HG03039 (cell line): ENCODE results near the gene ZNF816.
"Not testable (repeated sequence)": the region's sequence is repeated elsewhere in the genome, so short reads cannot be mapped to it uniquely, and the experiment has no call there.

Source experiments
- ATAC-seq: cut with Tn5 transposase; IDR thresholded peaks from one replicate; pipeline ENCODE4 v1.9.1; 2021; ENCODE audit warnings: mild to moderate bottlenecking, moderate library complexity; ENCODE audit not compliant: unreplicated experiment

The ZNF816 gene

DNA sequence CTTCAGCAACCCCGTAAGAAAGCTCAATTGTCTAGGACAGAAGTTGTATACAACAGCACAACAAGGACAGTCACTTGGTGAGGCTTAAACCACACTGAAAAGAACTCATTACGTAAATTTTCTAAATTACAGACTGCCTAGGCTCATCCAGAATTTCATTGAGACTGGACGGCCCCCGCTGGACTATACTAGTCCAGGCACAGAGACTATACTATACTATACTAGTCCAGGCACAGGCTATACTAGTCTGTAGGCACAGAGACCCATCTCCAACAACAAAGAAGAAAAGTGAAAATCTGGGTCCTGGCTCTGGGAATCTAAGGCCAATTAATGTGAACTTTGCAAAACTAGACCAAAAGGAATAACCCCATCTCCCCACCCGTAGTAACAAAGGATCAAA is 700 bp downstream of the ZNF816 start:
- ATAC-seq, result no peak

DNA sequence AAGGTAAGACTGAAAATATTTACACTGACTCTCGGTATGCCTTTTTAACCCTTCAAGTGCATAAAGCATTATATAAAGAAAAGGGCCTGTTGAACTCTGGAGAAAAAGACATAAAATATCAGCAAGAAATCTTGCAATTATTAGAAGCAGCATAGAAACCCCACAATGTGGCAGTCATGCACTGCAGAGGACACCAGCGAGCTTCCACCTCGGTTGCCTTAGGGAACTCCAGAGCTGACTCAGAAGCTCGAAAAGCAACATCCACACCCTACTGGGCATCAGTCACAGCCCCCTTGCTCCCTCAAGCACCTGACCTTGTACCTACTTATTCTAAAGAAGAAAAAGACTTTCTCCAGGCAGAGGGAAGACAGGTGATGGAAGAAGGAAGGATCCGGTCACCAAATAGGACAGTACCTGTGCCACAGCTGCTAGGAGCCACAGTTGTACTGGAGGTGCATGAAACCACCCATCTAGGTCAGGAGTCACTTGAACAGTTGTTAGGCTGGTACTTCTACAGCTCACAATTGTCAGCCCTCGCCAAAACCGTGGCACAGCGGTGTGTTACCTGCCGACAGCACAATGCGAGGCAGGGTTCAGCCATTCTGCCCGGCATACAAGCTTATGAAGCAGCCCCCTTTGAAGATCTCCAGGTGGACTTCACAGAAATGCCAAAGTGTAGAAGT is 2.9 kb downstream of the ZNF816 start:
- no peak for ATAC-seq

DNA sequence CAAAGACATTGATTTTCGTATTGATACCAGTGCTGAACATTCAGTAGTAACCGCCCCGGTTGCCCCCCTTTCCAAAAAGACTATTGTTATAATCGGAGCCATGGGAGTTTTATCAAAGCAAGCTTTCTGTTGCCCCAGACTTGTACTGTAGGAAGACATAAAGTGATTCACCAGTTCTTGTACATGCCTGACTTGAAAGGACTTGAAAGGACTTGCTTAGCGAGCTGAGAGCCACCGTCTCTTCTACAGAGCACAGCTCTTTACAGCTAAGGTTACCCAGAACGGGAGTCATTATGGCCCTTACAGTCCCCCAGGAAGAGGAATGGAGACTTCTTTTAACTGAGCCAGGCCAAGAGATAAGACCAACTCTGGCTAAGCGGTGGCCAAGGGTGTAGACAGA is 5.1 kb downstream of the ZNF816 start:
- no peak for ATAC-seq

DNA sequence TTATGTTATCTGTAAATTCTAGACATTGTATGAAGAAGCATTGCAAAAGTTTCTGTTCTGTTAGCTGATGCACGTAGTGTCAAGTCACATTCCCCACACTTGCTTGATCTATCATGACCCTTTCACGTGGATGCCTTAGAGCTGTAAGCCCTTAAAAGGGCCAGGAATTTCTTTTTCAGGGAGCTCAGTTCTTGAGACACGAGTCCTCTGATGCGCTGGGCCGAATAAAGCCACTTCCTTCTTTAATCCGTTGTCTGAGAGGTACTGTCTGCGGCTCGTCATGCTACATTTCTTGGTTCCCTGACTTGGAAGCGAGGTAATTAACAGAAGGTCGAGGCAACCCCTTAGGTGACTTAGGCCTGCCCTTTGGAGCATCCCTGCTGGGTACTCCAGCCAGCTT is 5.8 kb downstream of the ZNF816 start:
- no peak for ATAC-seq

DNA sequence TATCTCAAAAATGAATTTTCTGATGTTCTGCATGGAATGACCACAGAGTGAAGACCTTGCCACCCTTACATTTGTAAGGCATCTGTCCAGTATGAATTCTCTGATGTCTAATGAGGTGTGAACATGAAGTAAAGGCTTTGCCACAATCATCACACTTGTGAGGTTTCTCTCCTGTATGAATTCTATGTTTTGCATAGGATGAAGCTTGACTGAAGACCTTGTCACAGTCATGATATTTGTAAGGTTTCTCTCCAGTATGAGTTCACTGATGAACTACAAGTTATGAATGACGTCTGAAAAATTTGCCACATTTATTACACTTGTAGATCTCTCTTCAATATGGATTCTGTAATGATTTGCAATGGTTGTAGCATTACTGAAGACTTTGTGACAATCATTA is 13.3 kb downstream of the ZNF816 start:
- no peak for ATAC-seq

DNA sequence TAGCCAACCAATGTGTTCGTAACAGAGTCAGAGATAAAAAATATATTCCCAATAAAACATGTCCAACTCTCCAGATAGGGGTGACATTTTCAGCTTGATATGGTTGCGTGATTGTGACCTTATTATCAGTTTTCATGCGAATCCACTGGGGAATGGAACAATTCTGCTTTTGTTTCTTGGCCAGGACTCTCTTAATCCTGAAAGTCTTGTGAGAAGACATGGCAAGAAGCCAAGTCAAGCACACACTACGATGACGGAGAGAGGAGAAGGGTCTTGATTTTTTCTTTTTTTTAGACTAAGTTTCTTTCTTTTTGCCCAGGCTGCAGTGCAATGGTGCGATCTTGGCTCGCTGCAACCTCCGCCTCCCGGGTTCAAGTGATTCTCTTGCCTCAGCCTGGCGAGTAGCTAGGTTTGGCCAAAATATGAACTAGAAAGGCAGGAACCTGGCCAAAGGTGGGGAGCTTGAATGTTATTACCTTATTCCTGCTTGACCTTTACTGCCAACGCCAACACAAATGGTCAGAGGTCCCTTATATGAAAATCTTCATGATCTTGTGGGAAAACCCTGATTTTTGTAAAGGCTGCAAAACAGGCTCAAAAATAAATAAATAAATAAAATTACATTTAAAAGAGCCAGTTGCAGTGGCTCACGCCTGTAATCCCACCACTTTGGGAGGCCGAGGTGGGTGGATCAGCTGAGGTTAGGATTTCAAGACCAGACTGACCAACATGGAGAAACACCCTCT is 14.5 kb downstream of the ZNF816 start:
- no peak for ATAC-seq

DNA sequence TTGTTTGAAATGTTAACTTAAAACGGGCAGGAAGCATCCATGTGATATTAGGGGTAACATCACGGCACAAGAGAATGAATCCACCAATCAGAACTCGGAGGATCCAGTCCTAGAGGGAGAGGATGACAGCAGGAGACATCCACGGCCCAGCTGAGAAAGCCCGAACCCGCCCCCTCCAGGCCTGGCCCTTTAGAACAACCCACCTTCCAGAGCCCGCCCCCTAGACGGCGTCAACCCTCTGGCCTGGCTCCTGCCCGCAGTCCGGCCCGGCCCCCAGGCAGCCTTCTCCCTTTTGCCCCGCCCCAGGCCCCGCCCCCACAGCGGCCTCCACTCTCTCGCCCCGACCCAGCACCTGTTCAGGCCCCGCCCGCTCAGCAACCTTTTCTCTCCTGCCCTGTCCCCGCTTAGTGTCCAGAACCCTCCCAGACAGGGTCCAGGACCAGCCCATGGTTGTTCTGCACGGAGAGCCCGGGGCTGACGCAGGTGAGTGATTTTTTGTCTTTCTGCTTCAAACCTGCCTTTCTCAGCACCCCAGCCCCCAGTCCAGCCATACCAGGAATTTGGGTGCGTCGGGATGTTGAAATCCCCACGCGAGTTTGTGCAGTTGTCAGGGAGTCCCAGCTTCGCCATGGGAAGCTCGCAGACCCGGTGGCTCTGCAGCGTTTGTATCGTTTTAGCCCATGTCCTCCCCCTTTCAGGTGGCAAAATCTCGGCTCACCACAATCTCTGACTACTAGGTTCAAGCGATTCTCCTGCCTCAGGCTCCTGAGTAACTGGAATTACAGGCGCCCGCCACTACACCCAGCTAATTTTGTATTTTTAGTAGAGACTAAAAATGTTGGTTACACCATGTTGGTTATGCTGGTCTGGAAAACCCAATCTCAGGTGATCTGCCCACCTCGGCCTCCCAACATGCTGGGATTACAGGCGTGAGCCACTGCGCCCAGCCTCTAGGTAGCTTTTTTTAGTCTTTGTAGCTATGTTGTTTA is 16.1 kb downstream of the ZNF816 start:
- no peak for ATAC-seq

DNA sequence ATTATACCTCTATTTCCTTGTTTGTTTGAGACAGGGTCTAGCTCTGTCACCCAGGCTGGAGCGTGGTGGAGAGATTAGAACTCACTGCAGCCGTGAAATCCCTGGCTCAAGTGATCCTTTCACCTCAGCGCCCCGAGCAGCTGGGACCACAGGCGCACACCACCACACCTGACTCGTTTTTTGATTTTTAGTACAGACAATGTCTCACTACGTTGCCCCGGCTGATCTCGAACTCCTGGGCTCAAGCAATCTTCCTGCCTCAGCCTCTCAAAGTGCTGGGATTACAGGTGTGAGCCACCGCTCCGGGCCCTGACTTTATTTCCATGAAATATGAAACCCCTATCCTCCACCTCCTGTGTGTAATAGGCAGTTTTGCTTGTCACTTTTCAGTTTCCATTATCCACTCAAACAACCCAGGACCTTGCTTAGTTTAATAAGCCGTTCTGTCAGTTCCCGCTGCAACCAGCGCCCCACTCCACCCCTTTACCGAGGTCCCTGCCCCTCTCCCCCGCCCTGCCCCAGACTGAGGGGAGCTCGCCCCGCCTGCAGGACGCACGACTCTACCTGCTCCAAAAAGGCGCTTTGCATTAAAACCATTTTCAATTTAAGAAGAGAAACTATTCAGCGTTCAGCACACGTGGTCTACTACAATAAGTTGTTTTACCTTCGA is 16.9 kb downstream of the ZNF816 start:
- ATAC-seq, result no peak

DNA sequence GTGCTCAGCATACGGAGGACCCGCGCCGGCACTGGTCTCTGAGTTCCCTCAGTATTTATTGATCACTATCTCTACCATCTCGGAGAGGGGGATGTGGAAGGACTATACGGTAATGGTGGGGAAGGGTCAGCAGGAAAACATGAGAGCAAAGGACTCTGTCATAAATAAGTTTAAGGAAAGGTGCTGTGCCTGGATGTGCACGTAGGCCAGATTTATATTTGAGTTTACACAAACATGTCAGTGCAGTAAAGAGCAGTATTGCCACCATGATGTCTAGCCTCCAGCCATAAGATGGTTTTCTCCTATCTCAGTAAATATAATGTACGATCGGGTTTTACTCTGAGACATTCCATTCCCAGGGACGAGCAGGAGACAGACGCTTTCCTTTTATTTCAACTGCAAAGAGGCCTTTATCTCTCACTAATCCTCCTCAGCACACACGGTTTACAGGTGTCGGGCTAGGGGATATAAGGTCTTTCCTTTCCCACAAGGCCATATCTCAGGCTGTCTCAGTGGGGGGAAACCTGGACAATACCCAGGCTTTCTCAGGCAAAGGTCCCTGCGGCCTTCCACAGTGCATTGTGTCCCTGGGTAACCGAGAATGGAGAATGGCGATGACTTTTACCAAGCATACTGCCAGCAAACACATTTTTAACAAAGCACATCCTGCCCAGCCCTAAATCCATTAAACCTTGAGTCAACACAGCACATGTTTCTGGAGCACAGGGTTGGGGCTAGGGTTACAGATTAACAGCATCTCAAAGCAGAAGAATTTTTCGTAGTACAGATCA is 17.8 kb downstream of the ZNF816 start:
- not testable (repeated sequence) for ATAC-seq

DNA sequence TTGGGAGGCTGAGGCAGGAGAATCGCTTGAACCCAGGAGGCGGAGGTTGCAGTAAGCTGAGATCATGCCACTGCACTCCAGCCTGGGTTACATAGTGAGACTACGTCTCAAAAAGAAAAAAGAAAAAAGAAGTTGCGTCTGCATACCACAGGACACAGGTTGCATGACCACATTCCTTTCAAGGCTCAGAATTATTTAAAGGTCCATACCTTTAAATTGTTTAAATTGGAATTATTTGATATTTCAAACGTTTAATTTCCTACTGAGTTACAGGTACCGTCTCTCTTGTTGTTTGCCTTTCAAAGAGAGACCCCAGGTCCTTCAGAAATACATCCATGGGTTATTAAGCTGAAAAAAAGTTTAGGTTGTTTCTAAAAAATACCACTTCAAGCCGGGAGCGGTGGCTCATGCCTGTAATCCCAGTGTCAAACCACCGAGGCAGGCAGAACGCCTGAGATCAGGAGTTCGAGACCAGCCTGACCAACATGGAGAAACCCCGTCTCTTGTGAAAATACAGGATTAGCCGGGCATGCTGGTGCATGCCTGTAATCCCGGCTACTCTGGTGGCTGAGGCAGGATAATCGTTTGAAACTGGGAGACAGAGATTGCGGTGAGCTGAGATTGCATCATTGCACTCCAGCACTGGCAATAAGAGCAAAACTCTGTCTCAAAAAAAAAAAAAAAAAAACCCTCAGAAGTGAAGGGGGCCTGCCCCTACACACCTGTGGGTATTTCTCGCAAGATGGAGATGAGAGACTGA is 18.6 kb downstream of the ZNF816 start:
- ATAC-seq, result no peak

DNA sequence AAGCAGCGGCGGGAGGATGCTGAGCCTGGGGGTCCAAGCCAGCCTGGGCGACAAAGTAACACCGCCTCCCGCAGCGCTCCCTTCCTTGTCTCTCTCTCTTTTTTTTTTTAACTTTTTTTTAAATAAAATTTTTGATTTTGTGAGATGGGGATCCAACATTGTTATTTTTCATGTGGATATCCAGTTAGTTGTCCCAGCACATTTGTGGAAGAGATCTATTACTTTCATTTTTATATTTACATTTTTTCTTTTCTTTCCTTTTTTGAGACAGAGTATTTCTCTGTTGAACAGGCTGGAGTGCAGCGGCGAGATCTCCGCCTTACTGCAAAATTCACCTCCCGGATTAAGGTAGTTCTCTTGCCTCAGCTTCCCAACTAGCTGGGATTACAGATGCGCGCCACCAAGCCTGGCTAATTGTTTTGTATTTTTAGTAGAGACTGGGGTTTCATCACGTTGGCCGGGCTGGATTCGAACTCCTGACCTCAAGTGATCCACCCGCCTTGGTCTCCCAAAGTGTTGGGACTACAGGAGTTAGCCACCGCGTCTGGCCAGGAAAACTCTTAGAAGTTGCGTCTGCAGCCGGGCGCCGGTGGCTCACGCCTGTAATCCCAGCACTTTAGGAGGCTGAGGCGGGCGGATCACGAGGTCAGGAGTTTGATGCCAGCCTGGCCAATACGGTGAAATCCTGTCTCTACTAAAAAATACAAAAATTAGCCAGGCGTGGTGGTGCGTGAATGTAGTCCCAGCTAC is 19.4 kb downstream of the ZNF816 start:
- no peak for ATAC-seq

DNA sequence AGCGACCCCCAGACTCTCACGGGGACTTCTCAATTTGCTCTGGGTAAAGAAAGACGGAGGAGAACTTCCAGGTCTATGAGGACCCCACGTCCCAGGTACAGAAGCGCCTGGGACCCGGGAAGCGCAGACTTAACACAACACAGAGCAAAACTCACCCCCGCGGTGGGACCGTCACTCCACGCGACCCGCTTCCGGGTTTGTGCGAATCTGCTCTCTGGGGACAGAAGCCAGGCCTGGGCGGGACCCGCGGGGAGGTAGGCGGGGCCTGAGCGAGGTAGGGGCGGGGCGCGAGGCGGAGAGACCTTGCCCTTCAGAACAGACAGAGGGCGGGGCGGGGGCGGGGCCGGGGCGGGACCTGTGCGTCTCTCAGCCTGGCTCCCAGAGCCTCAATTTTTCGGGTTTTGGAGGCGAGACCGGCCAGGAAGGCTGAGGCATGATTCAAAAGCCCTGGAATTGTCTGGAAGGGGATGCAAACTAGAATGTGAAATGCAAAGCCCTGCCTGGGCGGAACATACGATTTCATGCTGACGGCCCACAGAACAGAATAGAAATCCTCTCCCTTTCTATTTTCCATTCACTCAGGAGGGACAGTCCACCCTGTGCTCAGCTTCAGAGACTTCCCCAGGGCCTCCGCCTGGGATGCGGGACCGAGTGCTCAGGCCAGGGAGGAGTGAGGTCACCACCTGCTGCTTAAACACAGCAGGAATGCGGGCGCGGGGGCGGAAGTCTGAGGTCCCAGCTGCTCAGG is 20.1 kb downstream of the ZNF816 start:
- peak; percentile 98 for ATAC-seq

DNA sequence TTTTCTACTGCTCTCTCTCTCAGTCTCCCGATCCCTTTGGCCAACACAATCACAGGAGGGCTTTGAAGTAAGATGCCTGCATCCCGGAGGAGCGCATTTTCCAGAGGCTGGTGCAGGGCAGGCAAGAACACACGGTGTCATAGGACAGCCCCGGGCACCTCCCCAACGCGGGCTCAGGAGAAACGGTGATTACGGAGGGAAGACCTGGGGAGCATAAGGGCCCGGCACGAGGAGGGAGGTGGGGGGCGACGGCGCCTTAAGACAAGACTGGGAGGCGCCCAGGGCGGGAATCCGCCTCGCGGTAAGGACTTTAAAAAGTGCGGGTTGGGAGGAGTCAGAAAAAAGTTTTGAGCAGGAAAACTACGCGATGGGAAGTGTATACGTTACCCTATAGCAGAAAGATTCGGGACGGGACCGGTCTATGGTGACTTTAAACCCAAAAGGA is 20.7 kb downstream of the ZNF816 start:
- ATAC-seq, result peak; percentile 7

DNA sequence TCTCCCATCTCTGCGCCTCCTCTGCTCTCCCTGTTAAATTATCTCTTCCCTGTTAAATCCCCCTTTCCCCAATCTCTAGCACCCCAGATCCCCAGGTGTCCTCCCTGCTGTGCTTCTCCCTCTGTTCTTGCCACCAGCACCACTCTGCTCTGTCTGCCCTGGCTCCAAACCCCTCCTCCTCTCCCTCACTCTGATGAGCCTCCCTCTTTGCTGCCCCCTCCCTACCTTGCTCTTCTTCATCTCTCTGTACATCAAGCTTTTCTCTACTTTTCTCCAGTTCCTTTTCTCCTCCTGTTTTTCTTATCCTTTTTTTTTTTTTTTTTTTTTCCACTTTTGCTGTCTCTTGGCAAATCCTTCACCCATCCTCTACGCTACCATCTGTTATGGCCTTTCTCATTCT is 21.2 kb downstream of the ZNF816 start:
- not testable (repeated sequence) for ATAC-seq

DNA sequence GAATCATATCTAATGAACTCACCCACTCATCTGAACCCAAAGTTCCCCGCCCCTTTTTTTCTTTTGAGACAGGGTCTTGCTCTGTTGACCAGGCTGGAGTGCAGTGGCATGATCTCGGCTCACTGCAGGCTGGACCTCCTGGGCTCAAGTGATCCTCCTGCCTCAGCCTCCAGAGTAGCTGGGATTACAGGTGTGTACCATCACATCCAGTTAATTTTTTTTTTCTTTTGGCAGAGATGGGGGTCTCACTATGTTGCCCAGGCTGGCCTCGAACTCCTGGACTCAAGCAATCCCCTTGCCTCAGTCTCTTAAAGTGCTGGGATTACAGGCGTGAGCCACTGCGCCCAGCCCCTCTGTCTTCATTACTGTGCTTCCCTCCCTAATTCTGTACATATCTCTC is 21.8 kb downstream of the ZNF816 start:
- ATAC-seq, result not testable (repeated sequence)

DNA sequence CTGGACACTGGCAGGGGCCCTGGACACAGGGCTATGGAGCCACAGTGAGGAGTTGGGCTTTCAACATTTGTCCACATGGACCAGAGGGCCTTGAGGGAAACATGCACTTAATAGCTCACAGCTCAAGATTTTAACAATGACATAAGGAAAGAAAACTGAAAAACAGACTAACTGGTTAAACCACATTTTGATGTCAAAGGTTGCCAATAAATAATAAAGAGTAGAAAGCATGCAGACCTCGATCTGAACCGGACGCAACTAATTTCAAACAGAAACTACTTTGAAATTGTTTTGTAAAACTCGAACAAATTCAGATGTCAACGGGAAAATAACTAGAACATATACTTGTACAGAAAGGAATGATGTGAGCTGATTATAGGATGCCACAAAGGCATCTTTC is 23.9 kb downstream of the ZNF816 start:
- ATAC-seq, result no peak

DNA sequence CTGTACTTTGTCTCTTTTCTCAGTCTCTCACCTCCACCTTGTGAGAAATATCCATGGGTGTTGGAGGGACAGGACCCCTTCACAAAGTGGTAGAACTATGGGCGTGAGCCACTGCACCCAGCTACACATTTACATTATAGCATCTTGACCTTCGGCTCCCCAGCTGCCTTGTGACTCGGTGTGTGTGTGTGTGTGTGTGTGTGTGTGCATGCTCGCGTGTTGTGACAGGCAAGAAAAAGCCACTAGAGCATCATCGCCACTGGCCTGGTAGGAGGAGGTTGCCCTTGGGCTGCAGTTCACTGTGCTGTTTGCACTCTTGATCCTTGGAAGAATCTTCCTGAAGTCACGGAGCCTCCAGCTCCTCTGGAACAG is 25.7 kb downstream of the ZNF816 start:
- ATAC-seq, result no peak
